Type B pancreatic cell (in vitro differentiated cells): ENCODE data around the gene TBC1D26. TPM values are rescaled to one million over a fixed set of nuclear protein-coding genes. Genes with fewer than 3 reads are reported as not detected.
A peak's percentile ranks its signal among the peaks of the same experiment; 100 is the strongest.
"Not testable (repeated sequence)": the region's sequence is repeated elsewhere in the genome, so short reads cannot be mapped to it uniquely, and the experiment has no call there.

ENCODE experiments used
- DNase-seq: peaks from one replicate; pipeline ENCODE4 v3.0.0; 2021; ENCODE audit warnings: mixed read lengths; ENCODE audit not compliant: unreplicated experiment; ENCODE audit errors: extremely low spot score
- H3K27ac Mint-ChIP-seq: 2 replicates; pipeline ENCODE4 v1.8.0; 2021; ENCODE audit warnings: mild to moderate bottlenecking, mixed read lengths
- H3K27me3 Mint-ChIP-seq: 2 replicates; pipeline ENCODE4 v1.8.0; 2021; ENCODE audit warnings: mixed read lengths
- H3K36me3 Mint-ChIP-seq: 2 replicates; pipeline ENCODE4 v1.8.0; 2021; ENCODE audit warnings: mixed read lengths
- H3K4me1 Mint-ChIP-seq: one replicate; pipeline ENCODE4 v1.8.0; 2021; ENCODE audit warnings: mixed read lengths; ENCODE audit not compliant: unreplicated experiment
- H3K4me3 Mint-ChIP-seq: 2 replicates; pipeline ENCODE4 v1.8.0; 2021; ENCODE audit warnings: mild to moderate bottlenecking, mixed read lengths
- H3K9me3 Mint-ChIP-seq: 2 replicates; pipeline ENCODE4 v1.8.0; 2021; ENCODE audit warnings: mixed read lengths
- CTCF ChIP-seq: fragments of 200-600 bp; sonication (generic); conservative IDR thresholded peaks from 2 replicates; pipeline ENCODE4 v1.5.0; 2021; ENCODE audit warnings: antibody characterized with exemption, mild to moderate bottlenecking
- total RNA-seq: library from RNA; stranded (reverse); gene quantifications from 2 replicates; pipeline ENCODE4 v1.2.1, GENCODE V29; 2021; ENCODE audit warnings: low replicate concordance

Gene TBC1D26
- total RNA-seq, 1 donor from 2014 or later, result 0.46 TPM

- not testable (repeated sequence) for H3K27me3 Mint-ChIP-seq, H3K27ac Mint-ChIP-seq, H3K9me3 Mint-ChIP-seq, H3K36me3 Mint-ChIP-seq, DNase-seq, H3K4me3 Mint-ChIP-seq, H3K4me1 Mint-ChIP-seq
Measured at GRCh38 chr17:15733174-15733789, 1.2 kb downstream of the TBC1D26 start.

- H3K27ac Mint-ChIP-seq, DNase-seq, H3K4me1 Mint-ChIP-seq, H3K36me3 Mint-ChIP-seq, H3K4me3 Mint-ChIP-seq, H3K27me3 Mint-ChIP-seq, H3K9me3 Mint-ChIP-seq: not testable (repeated sequence)
Measured at GRCh38 chr17:15736578-15736977, 4.5 kb downstream of the TBC1D26 start.

GRCh38 chr17:15738066-15738465 lies 6.0 kb downstream of the TBC1D26 start:
- TF ChIP-seq CTCF, result no peak
- H3K27me3 Mint-ChIP-seq, result peaks cover 5% of the 10 kb centered on the region
- no peak overlapping the region for H3K4me3 Mint-ChIP-seq
- H3K27ac Mint-ChIP-seq, result no peak overlapping the region
- DNase-seq, result no peak
- no peaks in the 10 kb centered on the region for H3K36me3 Mint-ChIP-seq
- H3K4me1 Mint-ChIP-seq, result no peaks in the 10 kb centered on the region
- H3K9me3 Mint-ChIP-seq, result no peaks in the 10 kb centered on the region

- not testable (repeated sequence) for H3K36me3 Mint-ChIP-seq, H3K4me3 Mint-ChIP-seq, H3K27ac Mint-ChIP-seq, H3K9me3 Mint-ChIP-seq, H3K27me3 Mint-ChIP-seq, H3K4me1 Mint-ChIP-seq, DNase-seq
Measured at GRCh38 chr17:15739259-15739658, 7.2 kb downstream of the TBC1D26 start.

GRCh38 chr17:15740041-15740440 lies 8.0 kb downstream of the TBC1D26 start:
- H3K27me3 Mint-ChIP-seq, H3K36me3 Mint-ChIP-seq, DNase-seq, H3K4me1 Mint-ChIP-seq, H3K27ac Mint-ChIP-seq, H3K9me3 Mint-ChIP-seq, H3K4me3 Mint-ChIP-seq: not testable (repeated sequence)
- TF ChIP-seq CTCF, result peak; percentile 27

- H3K4me3 Mint-ChIP-seq, result no peak overlapping the region
- DNase-seq, result no peak
Measured at GRCh38 chr17:15740570-15741120, 8.6 kb downstream of the TBC1D26 start.

More at GRCh38 chr17:15740570-15741120, 8.6 kb downstream of the TBC1D26 start:
- no peaks in the 10 kb centered on the region for H3K9me3 Mint-ChIP-seq
- H3K27ac Mint-ChIP-seq, result no peak overlapping the region
- H3K4me1 Mint-ChIP-seq, result peaks cover 5% of the 10 kb centered on the region
- TF ChIP-seq CTCF, result no peak
- H3K27me3 Mint-ChIP-seq, result peaks cover 5% of the 10 kb centered on the region
- no peaks in the 10 kb centered on the region for H3K36me3 Mint-ChIP-seq
